H1 (cell line): ENCODE results near the gene CGNL1. TPM values are rescaled to one million over a fixed set of nuclear protein-coding genes. Genes with fewer than 3 reads are reported as not detected.

Source experiments
- CEBPB ChIP-seq: IDR thresholded peaks from 2 replicates; pipeline ENCODE4 v1.6.1; 2012; ENCODE audit warnings: low read depth, low read length
- CHD2 ChIP-seq: IDR thresholded peaks from 2 replicates; pipeline ENCODE4 v1.6.1; 2012; ENCODE audit warnings: low read length, improper control_type of control experiment
- CHD7 ChIP-seq: fragments of 300-600 bp; sonication (generic); IDR thresholded peaks from 2 replicates; pipeline ENCODE4 v1.7.1; 2012; ENCODE audit warnings: low read length, moderate library complexity, mild to moderate bottlenecking, inconsistent platforms; ENCODE audit not compliant: insufficient replicate concordance
- HDAC2 ChIP-seq, 2 experiments: fragments of 300-600 bp in 1 of 2; sonication (generic) in 1 of 2; IDR thresholded peaks; 2 replicates each; pipeline ENCODE4 v1.6.1; 2011 to 2012; ENCODE audit warnings: low read depth in 2 of 2, low read length in 2 of 2, mild to moderate bottlenecking in 2 of 2, moderate library complexity in 2 of 2, borderline replicate concordance in 1 of 2, inconsistent platforms in 1 of 2
- KDM1A ChIP-seq: fragments of 200-600, 300-600 bp; sonication (generic); IDR thresholded peaks from 2 replicates; pipeline ENCODE4 v1.7.1; 2016; ENCODE audit warnings: mild to moderate bottlenecking, low read length, borderline replicate concordance
- NRF1 ChIP-seq: IDR thresholded peaks from 2 replicates; pipeline ENCODE4 v1.6.1; 2011; ENCODE audit warnings: mild to moderate bottlenecking, low read depth, low read length, improper control_type of control experiment
- PHF8 ChIP-seq: fragments of 200-600 bp; sonication (generic); conservative IDR thresholded peaks from 2 replicates; pipeline ENCODE4 v1.7.1; 2012; ENCODE audit warnings: low read depth, mild to moderate bottlenecking, inconsistent platforms, low read length, moderate library complexity
- POLR2A ChIP-seq, 2 experiments: IDR thresholded peaks; 1 replicate in 1 of 2; 2 replicates in 1 of 2; pipeline ENCODE4 v1.6.1; 2011; ENCODE audit warnings: low read depth in 2 of 2, low read length in 2 of 2, mild to moderate bottlenecking in 2 of 2; ENCODE audit errors: control extremely low read depth in 1 of 2
- POU5F1 ChIP-seq: IDR thresholded peaks from 2 replicates; pipeline ENCODE4 v1.6.1; 2011; ENCODE audit warnings: low read depth, mild to moderate bottlenecking, low read length, moderate library complexity
- SRF ChIP-seq: IDR thresholded peaks from 2 replicates; pipeline ENCODE4 v1.6.1; 2011; ENCODE audit warnings: mild to moderate bottlenecking, low read depth, low read length, moderate library complexity
- TAF7 ChIP-seq: optimal IDR thresholded peaks from 2 replicates; pipeline ENCODE3; 2011; ENCODE audit warnings: low read depth, mild to moderate bottlenecking, inconsistent platforms, low read length, moderate library complexity, borderline replicate concordance
- TEAD4 ChIP-seq: IDR thresholded peaks from 2 replicates; pipeline ENCODE4 v1.6.1; 2012; ENCODE audit warnings: low read depth, low read length, inconsistent platforms, mixed read lengths
- polyA plus RNA-seq, 7 experiments: library from polyadenylated mRNA; depleted of rRNA in 3 of 7; stranded (reverse) in 5 of 7; unstranded in 2 of 7; fragments of >200 nt in 5 of 7; fragments of 200-250 nt in 2 of 7; gene quantifications; 1 replicate in 5 of 7; 2 replicates in 1 of 7; 4 replicates in 1 of 7; pipeline versions ENCODE4 v1.2.1 to v1.2.3, GENCODE V29; 2011 to 2013; ENCODE audit warnings: missing spikeins in 2 of 7, mixed read lengths in 2 of 7
- total RNA-seq: library from RNA; stranded (reverse); fragmentation: NEBNext Ultra II Directional; extraction: Animal tissue kit (Norgen Biotek cat#: 25700); gene quantifications from 2 replicates; pipeline ENCODE4 v1.2.1, GENCODE V29; 2021

Gene CGNL1
- total and polyA plus RNA-seq, 2 of the 8 experiments (the other 6 are each of a cell fraction or from before 2014, with no cell fraction given) = 21.8 to 75.6 TPM

GRCh38 chr15:57544848-57545480 lies 168.7 kb downstream of the CGNL1 start (continued):
- TF ChIP-seq CHD7 (no peak), HDAC2 (IDR thresholded peaks at IDR 0.05; ENCODE audit: borderline replicate concordance in 1 of 2, low read depth in 2 of 2, low read length in 2 of 2) (no peak), NRF1 (no peak), PHF8 (no peak), TEAD4 (no peak), CEBPB (no peak), CHD2 (no peak), POLR2A (IDR thresholded peaks at IDR 0.05; ENCODE audit: control extremely low read depth in 1 of 2, low read depth in 2 of 2, low read length in 2 of 2) (no peak), SRF (no peak), KDM1A (no peak), POU5F1 (no peak), TAF7 (no peak)
